ENCODE results near the gene AKAP13.

The AKAP13 gene

DNA sequence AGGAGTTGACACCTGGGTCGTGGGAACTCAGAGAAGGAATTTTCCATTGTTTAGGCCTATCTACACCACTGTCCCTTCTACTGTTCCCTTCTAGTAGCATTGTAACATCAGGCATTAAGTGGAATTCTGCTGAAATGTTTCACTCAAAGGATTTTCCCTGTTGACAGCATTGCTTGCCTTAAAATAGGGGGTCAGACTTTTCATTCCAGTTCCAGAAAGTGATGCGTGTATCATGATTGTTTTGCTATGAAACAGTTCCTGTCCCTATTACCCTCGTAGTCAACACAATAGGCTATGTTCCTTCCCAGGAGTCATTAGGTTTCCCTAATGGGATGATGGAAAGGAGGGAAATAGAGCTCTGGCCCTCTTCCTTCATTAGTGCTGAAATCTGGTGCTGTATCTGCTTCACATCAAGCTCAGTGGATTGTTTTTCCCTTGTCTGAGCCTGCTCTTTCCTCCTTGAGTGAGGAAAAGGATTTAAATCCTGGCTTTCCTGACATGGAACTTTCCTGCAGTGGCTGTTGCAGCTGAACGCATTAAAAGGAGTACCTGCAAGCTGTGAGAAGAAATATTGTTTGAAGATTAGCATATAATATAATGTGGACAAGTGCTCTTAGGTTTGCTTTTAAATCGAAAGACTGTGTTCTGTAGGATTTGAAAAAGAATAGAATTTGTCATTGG lies 218.5 kb downstream of the AKAP13 start:
- DNase-seq (ENCODE audit: low read depth): no peak

GRCh38 chr15:85600001-85600400 lies 219.6 kb downstream of the AKAP13 start:
- DNase-seq (ENCODE audit: low read depth): no peak

DNA sequence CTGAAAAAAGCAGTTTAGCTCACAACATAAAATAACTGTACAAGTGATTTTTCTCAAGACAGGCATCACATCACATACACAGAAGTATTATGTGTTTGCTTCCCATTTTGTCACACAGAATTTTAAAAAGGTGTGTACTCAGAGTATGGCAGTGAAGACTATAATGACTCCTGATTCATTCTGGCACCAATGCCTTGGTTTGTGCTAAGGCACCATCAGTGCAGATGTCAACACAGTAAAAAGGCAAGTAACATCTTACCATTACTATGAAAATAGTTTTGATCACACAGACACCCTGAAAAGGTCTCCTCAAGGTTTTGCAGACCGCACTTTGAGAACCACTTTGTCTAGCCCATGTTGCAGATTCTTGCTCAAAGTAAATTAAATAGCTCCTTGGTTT lies 222.8 kb downstream of the AKAP13 start:
- no peak for DNase-seq (ENCODE audit: low read depth)

- no peak for DNase-seq (ENCODE audit: low read depth)
Observed at GRCh38 chr15:85603703-85604102, 223.3 kb downstream of the AKAP13 start.

DNA sequence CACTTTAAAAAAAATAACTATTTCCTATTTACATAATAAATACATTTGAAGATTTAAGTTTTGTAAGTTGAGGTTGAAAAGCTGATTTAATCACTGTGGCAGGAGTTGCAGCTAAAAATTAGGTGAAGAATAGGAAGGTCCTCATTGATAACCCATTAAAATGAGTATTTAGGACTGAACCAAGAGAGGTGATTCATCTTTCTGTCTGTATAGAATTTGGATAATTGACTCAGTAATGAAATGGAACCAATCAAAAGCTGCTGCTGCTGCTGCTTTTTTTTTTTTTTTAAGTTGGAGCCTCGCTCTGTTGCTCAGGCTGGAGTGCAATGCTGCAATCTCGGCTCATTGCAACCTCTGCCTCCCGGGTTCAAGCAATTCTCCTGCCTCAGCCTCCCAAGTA lies 223.8 kb downstream of the AKAP13 start:
- no peak for DNase-seq (ENCODE audit: low read depth)

GRCh38 chr15:85606738-85607137 lies 226.3 kb downstream of the AKAP13 start:
- DNase-seq (ENCODE audit: low read depth): no peak

- peak; percentile 62 for DNase-seq (ENCODE audit: low read depth)
Observed at GRCh38 chr15:85607141-85607806, 226.9 kb downstream of the AKAP13 start.

- peak; percentile 86 for DNase-seq (ENCODE audit: low read depth)
Observed at GRCh38 chr15:85607842-85608241, 227.4 kb downstream of the AKAP13 start.

GRCh38 chr15:85609492-85609891 lies 229.1 kb downstream of the AKAP13 start:
- DNase-seq (ENCODE audit: low read depth): no peak

GRCh38 chr15:85611361-85611760 lies 231.0 kb downstream of the AKAP13 start:
- no peak for DNase-seq (ENCODE audit: low read depth)

DNA sequence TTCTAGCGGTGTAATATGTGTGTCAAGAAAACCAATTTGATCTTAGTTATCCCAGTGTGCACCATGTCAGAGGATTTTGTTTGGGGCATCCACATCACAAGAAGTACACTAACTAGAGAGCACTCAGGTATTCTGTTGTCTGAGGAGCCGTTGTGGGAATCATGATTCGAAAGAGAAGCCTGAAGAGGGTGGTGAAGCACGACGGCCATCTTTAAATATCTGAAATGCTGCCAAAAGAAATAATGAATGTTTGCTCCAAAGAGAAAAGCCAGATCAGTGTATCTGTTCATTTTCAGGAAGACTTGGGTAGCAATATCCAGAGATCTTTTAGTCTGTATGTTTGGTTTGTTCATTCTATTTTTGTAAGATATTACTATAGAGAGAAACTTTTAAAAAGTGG lies 233.7 kb downstream of the AKAP13 start:
- no peak for DNase-seq (ENCODE audit: low read depth)

GRCh38 chr15:85615930-85616329 lies 235.5 kb downstream of the AKAP13 start:
- peak; percentile 58 for DNase-seq (ENCODE audit: low read depth)

DNA sequence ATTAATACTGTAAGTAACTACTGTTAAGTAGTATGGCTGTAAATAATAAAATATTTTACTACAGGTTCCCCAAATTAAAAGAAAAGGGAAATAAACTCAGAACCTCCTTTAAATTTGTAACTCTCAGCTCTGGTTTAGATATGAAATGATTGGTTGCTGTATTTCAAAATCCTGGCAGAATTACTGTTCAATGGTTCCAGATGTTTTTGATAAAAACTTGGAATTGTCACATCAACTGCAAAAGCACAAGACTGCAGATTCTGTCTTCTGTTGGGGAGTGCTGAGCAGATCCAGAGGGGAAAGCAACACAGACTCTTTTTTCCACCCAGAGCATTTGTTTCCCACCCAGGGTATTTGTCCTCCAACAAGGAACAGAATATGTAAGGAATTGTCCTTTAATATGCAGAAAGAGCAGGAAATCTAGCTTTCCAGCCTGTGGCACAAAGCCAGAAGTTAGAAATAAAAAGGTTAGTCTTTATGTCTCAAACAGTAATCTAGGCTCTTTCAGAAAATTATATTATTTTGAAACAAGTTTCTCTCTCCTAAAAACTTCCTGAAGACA lies 236.2 kb downstream of the AKAP13 start:
- DNase-seq (ENCODE audit: low read depth): no peak

GRCh38 chr15:85618228-85618505 lies 237.8 kb downstream of the AKAP13 start:
- DNase-seq (ENCODE audit: low read depth): no peak

- DNase-seq (ENCODE audit: low read depth): peak; percentile 99
Observed at GRCh38 chr15:85618956-85619491, 238.6 kb downstream of the AKAP13 start.

DNA sequence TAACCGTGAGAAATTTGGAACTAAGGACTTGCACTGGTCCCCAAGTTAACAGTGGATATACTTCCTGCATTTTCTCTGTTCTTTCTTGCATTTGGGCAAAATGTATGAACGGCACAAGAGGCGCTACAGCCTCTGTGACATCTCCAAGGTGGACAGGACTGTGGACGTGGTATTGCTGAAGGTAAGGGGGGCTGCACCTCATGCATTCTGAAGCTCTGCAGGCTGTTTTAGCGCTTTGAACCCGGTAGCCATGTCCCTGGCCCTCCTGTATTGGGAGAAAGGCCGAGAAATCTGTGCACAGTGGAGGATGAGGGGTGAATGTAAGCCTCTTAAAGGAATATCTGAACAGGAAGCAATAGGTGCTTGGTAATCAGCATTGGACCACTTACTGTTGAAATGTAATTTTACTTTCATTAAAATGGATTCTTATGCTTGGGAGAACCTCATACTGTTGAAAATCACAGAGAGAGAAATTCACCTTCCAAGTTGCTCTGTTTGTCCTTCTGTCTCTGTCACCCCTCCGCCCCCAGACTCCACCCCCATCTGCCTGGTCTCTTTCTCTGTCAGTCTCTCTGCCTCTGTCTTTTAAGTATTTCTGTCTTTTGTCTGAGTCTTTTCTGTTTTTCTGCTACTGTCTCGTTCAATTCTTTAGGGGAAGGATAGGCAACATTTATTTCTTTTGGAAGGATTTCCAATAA lies 239.7 kb downstream of the AKAP13 start:
- no peak for DNase-seq (ENCODE audit: low read depth)

DNA sequence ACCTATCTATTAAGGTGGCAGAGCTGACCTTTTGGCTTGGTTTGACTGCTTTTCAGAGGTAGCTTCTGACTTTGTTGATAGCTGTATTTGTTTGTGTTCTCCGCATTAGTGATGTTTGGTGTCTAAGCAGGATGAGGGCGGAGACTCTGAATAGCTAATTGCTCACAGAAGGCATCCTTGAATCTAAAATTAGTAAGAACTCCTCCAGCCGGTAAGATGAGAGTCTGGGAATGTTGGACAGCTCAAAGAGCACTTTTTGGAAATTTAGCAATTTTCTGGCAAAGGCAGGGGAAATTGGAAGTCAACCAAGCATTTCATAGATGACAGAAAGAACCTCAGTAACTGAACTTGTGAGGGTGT lies 240.3 kb downstream of the AKAP13 start:
- DNase-seq (ENCODE audit: low read depth): peak; percentile 45

- no peak for DNase-seq (ENCODE audit: low read depth)
Observed at GRCh38 chr15:85621094-85621493, 240.7 kb downstream of the AKAP13 start.

- DNase-seq (ENCODE audit: low read depth): peak; percentile 78
Observed at GRCh38 chr15:85622221-85622831, 241.9 kb downstream of the AKAP13 start.

GRCh38 chr15:85623315-85624049 lies 243.1 kb downstream of the AKAP13 start:
- DNase-seq (ENCODE audit: low read depth): no peak

DNA sequence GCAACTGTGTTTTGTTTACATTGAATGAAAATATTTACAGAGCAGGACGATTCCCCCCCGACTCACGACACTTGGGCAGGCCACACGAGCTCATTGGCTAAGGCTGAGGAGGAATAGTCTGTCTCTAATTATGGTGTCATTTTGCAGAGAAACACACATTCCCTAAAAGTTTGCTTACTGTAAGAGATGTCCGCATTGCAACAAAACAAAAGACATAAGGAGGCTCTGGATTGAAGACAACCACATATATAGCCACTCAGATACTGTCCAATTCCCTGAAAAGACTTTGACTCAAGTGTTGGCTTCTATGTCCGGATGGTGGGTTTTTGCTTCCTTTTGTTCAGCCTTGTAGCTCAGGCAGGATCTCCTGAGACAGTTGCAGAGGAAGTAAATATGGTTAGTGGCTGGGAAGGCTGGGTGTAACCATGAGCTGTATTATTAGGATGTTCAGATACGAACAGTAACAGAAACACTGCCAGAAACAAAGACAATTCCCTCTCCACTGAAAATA lies 243.9 kb downstream of the AKAP13 start:
- DNase-seq (ENCODE audit: low read depth): no peak

Measured in iris pigment epithelial cell (primary cell).